ENCODE results near the gene USP30. TPM values are rescaled to one million over a fixed set of nuclear protein-coding genes. Genes with fewer than 3 reads are reported as not detected.

USP30 gene
- total RNA-seq, 1 experiment from 2014 or later = 6.9 TPM

DNA sequence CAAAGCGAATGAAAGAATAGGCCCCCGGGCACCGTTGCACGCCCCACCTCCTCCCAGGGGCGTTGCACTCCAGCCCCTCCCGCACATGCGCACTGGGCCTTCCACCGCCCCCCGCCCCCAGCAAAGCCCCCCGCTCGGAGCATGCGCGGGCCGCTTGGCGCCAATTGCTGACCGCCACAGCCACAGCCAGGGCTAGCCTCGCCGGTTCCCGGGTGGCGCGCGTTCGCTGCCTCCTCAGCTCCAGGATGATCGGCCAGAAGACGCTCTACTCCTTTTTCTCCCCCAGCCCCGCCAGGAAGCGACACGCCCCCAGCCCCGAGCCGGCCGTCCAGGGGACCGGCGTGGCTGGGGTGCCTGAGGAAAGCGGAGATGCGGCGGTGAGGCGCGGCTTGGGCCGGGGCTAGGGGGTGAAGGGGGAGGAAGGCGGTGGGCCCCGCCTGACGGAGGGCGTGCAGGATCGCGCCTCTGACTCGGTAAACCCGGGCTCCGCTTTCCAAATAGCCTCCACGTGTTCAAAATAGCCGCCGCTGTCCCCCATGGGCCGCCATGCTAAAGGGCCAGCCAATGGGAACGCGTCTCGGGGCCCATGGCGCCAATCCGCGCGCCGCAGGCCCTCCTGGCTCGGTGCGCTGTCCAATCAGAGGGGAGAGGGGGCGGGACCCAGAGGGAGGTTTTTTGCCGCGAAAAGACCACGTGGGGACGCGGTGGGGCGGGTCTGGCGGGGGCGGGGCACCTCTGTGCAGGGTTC lies 45.2 kb downstream of the USP30 start, which contains the start of gene UNG (continued):
- TF ChIP-seq, protein P1, sequence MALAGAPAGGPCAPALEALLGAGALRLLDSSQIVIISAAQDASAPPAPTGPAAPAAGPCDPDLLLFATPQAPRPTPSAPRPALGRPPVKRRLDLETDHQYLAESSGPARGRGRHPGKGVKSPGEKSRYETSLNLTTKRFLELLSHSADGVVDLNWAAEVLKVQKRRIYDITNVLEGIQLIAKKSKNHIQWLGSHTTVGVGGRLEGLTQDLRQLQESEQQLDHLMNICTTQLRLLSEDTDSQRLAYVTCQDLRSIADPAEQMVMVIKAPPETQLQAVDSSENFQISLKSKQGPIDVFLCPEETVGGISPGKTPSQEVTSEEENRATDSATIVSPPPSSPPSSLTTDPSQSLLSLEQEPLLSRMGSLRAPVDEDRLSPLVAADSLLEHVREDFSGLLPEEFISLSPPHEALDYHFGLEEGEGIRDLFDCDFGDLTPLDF (CRISPR knock-in tag; IDR thresholded peaks at IDR 0.05) = no peak
- TF ChIP-seq, protein P2, sequence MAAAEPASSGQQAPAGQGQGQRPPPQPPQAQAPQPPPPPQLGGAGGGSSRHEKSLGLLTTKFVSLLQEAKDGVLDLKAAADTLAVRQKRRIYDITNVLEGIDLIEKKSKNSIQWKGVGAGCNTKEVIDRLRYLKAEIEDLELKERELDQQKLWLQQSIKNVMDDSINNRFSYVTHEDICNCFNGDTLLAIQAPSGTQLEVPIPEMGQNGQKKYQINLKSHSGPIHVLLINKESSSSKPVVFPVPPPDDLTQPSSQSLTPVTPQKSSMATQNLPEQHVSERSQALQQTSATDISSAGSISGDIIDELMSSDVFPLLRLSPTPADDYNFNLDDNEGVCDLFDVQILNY (CRISPR knock-in tag; IDR thresholded peaks at IDR 0.05) = peak; percentile 89
- TF ChIP-seq ZBTB21 (CRISPR knock-in tag; IDR thresholded peaks at IDR 0.05; ENCODE audit: borderline replicate concordance) (no peak), MYBL2 (CRISPR knock-in tag; IDR thresholded peaks at IDR 0.05) (no peak), TCF7 (CRISPR knock-in tag; IDR thresholded peaks at IDR 0.05; ENCODE audit: low read depth) (no peak), KAT7 (CRISPR knock-in tag; IDR thresholded peaks at IDR 0.05; ENCODE audit: borderline replicate concordance) (0 out of 2 replicates have a peak, but pooled peaks have one; percentile 29), NFYB (CRISPR knock-in tag; conservative IDR thresholded peaks at IDR 0.05; ENCODE audit: low read depth) (peak; percentile 96), FOXK1 (CRISPR knock-in tag; IDR thresholded peaks at IDR 0.05) (peak; percentile 92; the same call in 1 of the 2 replicates), EMX1 (CRISPR knock-in tag; IDR thresholded peaks at IDR 0.05) (no peak), ATF1 (CRISPR knock-in tag; IDR thresholded peaks at IDR 0.05) (no peak), FOXP1 (CRISPR knock-in tag; IDR thresholded peaks at IDR 0.05; ENCODE audit: borderline replicate concordance) (0 out of 2 replicates have a peak, but pooled peaks have one; percentile 29), ZNF263 (CRISPR knock-in tag; IDR thresholded peaks at IDR 0.05; ENCODE audit: low read depth) (no peak), CREB1 (CRISPR knock-in tag; IDR thresholded peaks at IDR 0.05) (no peak), NR2C2 (CRISPR knock-in tag; IDR thresholded peaks at IDR 0.05) (no peak), ETV6 (CRISPR knock-in tag; IDR thresholded peaks at IDR 0.05) (no peak; the same call in 1 of the 2 replicates)
- TF ChIP-seq, protein P3, sequence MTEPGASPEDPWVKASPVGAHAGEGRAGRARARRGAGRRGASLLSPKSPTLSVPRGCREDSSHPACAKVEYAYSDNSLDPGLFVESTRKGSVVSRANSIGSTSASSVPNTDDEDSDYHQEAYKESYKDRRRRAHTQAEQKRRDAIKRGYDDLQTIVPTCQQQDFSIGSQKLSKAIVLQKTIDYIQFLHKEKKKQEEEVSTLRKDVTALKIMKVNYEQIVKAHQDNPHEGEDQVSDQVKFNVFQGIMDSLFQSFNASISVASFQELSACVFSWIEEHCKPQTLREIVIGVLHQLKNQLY (CRISPR knock-in tag; IDR thresholded peaks at IDR 0.05) = no peak
- TF ChIP-seq, protein P4, sequence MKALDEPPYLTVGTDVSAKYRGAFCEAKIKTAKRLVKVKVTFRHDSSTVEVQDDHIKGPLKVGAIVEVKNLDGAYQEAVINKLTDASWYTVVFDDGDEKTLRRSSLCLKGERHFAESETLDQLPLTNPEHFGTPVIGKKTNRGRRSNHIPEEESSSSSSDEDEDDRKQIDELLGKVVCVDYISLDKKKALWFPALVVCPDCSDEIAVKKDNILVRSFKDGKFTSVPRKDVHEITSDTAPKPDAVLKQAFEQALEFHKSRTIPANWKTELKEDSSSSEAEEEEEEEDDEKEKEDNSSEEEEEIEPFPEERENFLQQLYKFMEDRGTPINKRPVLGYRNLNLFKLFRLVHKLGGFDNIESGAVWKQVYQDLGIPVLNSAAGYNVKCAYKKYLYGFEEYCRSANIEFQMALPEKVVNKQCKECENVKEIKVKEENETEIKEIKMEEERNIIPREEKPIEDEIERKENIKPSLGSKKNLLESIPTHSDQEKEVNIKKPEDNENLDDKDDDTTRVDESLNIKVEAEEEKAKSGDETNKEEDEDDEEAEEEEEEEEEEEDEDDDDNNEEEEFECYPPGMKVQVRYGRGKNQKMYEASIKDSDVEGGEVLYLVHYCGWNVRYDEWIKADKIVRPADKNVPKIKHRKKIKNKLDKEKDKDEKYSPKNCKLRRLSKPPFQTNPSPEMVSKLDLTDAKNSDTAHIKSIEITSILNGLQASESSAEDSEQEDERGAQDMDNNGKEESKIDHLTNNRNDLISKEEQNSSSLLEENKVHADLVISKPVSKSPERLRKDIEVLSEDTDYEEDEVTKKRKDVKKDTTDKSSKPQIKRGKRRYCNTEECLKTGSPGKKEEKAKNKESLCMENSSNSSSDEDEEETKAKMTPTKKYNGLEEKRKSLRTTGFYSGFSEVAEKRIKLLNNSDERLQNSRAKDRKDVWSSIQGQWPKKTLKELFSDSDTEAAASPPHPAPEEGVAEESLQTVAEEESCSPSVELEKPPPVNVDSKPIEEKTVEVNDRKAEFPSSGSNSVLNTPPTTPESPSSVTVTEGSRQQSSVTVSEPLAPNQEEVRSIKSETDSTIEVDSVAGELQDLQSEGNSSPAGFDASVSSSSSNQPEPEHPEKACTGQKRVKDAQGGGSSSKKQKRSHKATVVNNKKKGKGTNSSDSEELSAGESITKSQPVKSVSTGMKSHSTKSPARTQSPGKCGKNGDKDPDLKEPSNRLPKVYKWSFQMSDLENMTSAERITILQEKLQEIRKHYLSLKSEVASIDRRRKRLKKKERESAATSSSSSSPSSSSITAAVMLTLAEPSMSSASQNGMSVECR (CRISPR knock-in tag; IDR thresholded peaks at IDR 0.05; ENCODE audit: borderline replicate concordance) = peak; percentile 93; the same call in 1 of the 2 replicates
- TF ChIP-seq, protein P5, sequence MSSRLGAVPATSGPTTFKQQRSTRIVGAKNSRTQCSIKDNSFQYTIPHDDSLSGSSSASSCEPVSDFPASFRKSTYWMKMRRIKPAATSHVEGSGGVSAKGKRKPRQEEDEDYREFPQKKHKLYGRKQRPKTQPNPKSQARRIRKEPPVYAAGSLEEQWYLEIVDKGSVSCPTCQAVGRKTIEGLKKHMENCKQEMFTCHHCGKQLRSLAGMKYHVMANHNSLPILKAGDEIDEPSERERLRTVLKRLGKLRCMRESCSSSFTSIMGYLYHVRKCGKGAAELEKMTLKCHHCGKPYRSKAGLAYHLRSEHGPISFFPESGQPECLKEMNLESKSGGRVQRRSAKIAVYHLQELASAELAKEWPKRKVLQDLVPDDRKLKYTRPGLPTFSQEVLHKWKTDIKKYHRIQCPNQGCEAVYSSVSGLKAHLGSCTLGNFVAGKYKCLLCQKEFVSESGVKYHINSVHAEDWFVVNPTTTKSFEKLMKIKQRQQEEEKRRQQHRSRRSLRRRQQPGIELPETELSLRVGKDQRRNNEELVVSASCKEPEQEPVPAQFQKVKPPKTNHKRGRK (CRISPR knock-in tag; IDR thresholded peaks at IDR 0.05; ENCODE audit: borderline replicate concordance) = no peak
- TF ChIP-seq, protein P6, sequence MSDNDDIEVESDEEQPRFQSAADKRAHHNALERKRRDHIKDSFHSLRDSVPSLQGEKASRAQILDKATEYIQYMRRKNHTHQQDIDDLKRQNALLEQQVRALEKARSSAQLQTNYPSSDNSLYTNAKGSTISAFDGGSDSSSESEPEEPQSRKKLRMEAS (CRISPR knock-in tag; IDR thresholded peaks at IDR 0.05) = peak; percentile 96
- TF ChIP-seq, protein P7, sequence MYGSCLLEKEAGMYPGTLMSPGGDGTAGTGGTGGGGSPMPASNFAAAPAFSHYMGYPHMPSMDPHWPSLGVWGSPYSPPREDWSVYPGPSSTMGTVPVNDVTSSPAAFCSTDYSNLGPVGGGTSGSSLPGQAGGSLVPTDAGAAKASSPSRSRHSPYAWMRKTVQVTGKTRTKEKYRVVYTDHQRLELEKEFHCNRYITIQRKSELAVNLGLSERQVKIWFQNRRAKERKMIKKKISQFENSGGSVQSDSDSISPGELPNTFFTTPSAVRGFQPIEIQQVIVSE (CRISPR knock-in tag; IDR thresholded peaks at IDR 0.05; ENCODE audit: borderline replicate concordance) = no peak
- TF ChIP-seq, protein P8, sequence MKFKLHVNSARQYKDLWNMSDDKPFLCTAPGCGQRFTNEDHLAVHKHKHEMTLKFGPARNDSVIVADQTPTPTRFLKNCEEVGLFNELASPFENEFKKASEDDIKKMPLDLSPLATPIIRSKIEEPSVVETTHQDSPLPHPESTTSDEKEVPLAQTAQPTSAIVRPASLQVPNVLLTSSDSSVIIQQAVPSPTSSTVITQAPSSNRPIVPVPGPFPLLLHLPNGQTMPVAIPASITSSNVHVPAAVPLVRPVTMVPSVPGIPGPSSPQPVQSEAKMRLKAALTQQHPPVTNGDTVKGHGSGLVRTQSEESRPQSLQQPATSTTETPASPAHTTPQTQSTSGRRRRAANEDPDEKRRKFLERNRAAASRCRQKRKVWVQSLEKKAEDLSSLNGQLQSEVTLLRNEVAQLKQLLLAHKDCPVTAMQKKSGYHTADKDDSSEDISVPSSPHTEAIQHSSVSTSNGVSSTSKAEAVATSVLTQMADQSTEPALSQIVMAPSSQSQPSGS (CRISPR knock-in tag; IDR thresholded peaks at IDR 0.05; ENCODE audit: borderline replicate concordance, low read depth) = no peak
- TF ChIP-seq, protein P9, sequence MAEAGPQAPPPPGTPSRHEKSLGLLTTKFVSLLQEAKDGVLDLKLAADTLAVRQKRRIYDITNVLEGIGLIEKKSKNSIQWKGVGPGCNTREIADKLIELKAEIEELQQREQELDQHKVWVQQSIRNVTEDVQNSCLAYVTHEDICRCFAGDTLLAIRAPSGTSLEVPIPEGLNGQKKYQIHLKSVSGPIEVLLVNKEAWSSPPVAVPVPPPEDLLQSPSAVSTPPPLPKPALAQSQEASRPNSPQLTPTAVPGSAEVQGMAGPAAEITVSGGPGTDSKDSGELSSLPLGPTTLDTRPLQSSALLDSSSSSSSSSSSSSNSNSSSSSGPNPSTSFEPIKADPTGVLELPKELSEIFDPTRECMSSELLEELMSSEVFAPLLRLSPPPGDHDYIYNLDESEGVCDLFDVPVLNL (CRISPR knock-in tag; IDR thresholded peaks at IDR 0.05; ENCODE audit: borderline replicate concordance, low read depth) = peak; percentile 90; the same call in 1 of the 2 replicates

All from WTC11 (cell line).